HG02759 (cell line): Measurements from ENCODE around the gene USP20.

ENCODE experiments used
- ATAC-seq: cut with Tn5 transposase; IDR thresholded peaks from one replicate; pipeline ENCODE4 v1.9.1; 2021; ENCODE audit warnings: mild to moderate bottlenecking, moderate library complexity; ENCODE audit not compliant: unreplicated experiment

USP20 gene

GRCh38 chr9:129874261-129875101 lies 39.2 kb downstream of the USP20 start:
- ATAC-seq: no peak

- no peak for ATAC-seq
Observed at GRCh38 chr9:129875181-129875611, 39.9 kb downstream of the USP20 start.

GRCh38 chr9:129875687-129876395 lies 40.6 kb downstream of the USP20 start:
- no peak for ATAC-seq

- no peak for ATAC-seq
Observed at GRCh38 chr9:129876815-129877214, 41.6 kb downstream of the USP20 start.

- no peak for ATAC-seq
Observed at GRCh38 chr9:129878291-129878690, 43.0 kb downstream of the USP20 start.

GRCh38 chr9:129879103-129879699 lies 43.9 kb downstream of the USP20 start:
- ATAC-seq: no peak

GRCh38 chr9:129879991-129880653 lies 44.9 kb downstream of the USP20 start:
- ATAC-seq: no peak

- no peak for ATAC-seq
Observed at GRCh38 chr9:129880654-129881546, 45.6 kb downstream of the USP20 start.

GRCh38 chr9:129881547-129882324 lies 46.5 kb downstream of the USP20 start:
- no peak for ATAC-seq

GRCh38 chr9:129884220-129885017 lies 49.2 kb downstream of the USP20 start:
- peak; percentile 40 for ATAC-seq

GRCh38 chr9:129885018-129885669 lies 49.9 kb downstream of the USP20 start:
- no peak for ATAC-seq

- peak; percentile 34 for ATAC-seq
Observed at GRCh38 chr9:129885670-129886106, 50.4 kb downstream of the USP20 start.

- no peak for ATAC-seq
Observed at GRCh38 chr9:129886226-129887174, 51.2 kb downstream of the USP20 start.

- no peak for ATAC-seq
Observed at GRCh38 chr9:129887334-129888292, 52.4 kb downstream of the USP20 start.

GRCh38 chr9:129888293-129889121 lies 53.2 kb downstream of the USP20 start:
- ATAC-seq: peak; percentile 66
